Prostate gland (tissue), 2 donors: ENCODE data around the gene DNAH6. TPM values are rescaled to one million over a fixed set of nuclear protein-coding genes. Genes with fewer than 3 reads are reported as not detected.
A peak's percentile ranks its signal among the peaks of the same experiment; 100 is the strongest.

Experiments
- DNase-seq: peaks from one replicate; pipeline ENCODE4 v3.0.0-alpha.2; 2019; ENCODE audit warnings: low spot score
- H3K27ac ChIP-seq, 2 donors: fragments of 200-600 bp; sonication (generic); 2 replicates each; pipeline ENCODE4 v1.5.1; 2017 to 2019
- H3K27me3 ChIP-seq: fragments of 200-600 bp; sonication (generic); replicated peaks from 2 replicates; pipeline ENCODE4 v1.5.1; 2019; ENCODE audit not compliant: insufficient read depth
- H3K36me3 ChIP-seq, 2 donors: fragments of 200-600 bp; sonication (generic); 1 replicate in 1 of 2; 2 replicates in 1 of 2; pipeline versions ENCODE4 v1.5.1 to v1.8.1; 2017 to 2019
- H3K4me1 ChIP-seq: fragments of 200-600 bp; sonication (generic); replicated peaks from 2 replicates; pipeline ENCODE4 v1.5.1; 2019
- H3K4me3 ChIP-seq, 2 donors: fragments of 200-600 bp; sonication (generic); 2 replicates each; pipeline ENCODE4 v1.5.1; 2017 to 2019
- H3K9me3 ChIP-seq: fragments of 200-600 bp; sonication (generic); 2 replicates; pipeline ENCODE4 v1.5.1; 2017
- CTCF ChIP-seq, 4 experiments: fragments of 200-600 bp in 2 of 4; fragments of 450-650 bp in 2 of 4; sonication (generic) in 2 of 4; IDR thresholded peaks; 1 replicate in 3 of 4; 2 replicates in 1 of 4; pipeline ENCODE4 v1.5.1; 2016 to 2019; ENCODE audit warnings: antibody characterized with exemption in 4 of 4, mild to moderate bottlenecking in 2 of 4, moderate library complexity in 2 of 4
- POLR2A ChIP-seq: fragments of 450-650 bp; IDR thresholded peaks from one replicate; pipeline ENCODE4 v1.6.1; 2016; ENCODE audit warnings: antibody characterized with exemption, mild to moderate bottlenecking
- POLR2AphosphoS5 ChIP-seq: sonication (generic); formaldehyde crosslinking; IDR thresholded peaks from one replicate; pipeline ENCODE4 v1.6.1; 2017; ENCODE audit warnings: antibody characterized with exemption
- WGBS: methylation state at CpG from one replicate; pipeline ENCODE4 v1.1.5; 2018; 5-methylcytosine and 5-hydroxymethylcytosine counted together
- intact Hi-C: fragments of 100-400 bp; cut with DNase I; formaldehyde crosslinking; loops from one replicate; pipeline ENCODE4 v1.14.2; 2022
- total RNA-seq, 2 donors: library from RNA; depleted of rRNA; stranded (reverse); fragments of >200 nt; gene quantifications; one replicate each; pipeline ENCODE4 v1.1.0, GENCODE V29; 2016

The DNAH6 gene
- total RNA-seq, 2 donors from 2014 or later, result 1.1 to 4.9 TPM

GRCh38 chr2:84493514-84493913, 22.8 kb upstream of the DNAH6 start:
- TF ChIP-seq POLR2A (no peak), CTCF (IDR thresholded peaks at IDR 0.05) (no peak), POLR2AphosphoS5 (no peak)
- DNase-seq, result no peak
- no peaks in the 10 kb centered on the region for H3K4me1 ChIP-seq
- 74% methylated on average over 5 of the region's 5 CpGs for WGBS
- H3K27me3 ChIP-seq, result no peaks in the 10 kb centered on the region
- no peaks in the 10 kb centered on the region for H3K36me3 ChIP-seq
- no peak overlapping the region for H3K4me3 ChIP-seq
- H3K27ac ChIP-seq, result no peak overlapping the region
- intact Hi-C loops, result no loop called here
- H3K9me3 ChIP-seq, result no peaks in the 10 kb centered on the region

- Histone ChIP-seq H3K27ac (no peak overlapping the region), H3K36me3 (no peaks in the 10 kb centered on the region), H3K9me3 (no peaks in the 10 kb centered on the region), H3K4me1 (no peaks in the 10 kb centered on the region), H3K27me3 (no peaks in the 10 kb centered on the region), H3K4me3 (no peak overlapping the region)
- no peak for TF ChIP-seq POLR2A
- no peak for TF ChIP-seq POLR2AphosphoS5
- TF ChIP-seq CTCF (IDR thresholded peaks at IDR 0.05), result no peak
- no peak for DNase-seq
- intact Hi-C loops, result no loop called here
- WGBS, result 84% methylated on average over 4 of the region's 4 CpGs
These were observed 22.2 kb upstream of the DNAH6 start for GRCh38 chr2:84494070-84494469.

GRCh38 chr2:84495539-84496146, 20.7 kb upstream of the DNAH6 start:
- no peaks in the 10 kb centered on the region for H3K36me3 ChIP-seq
- peak; percentile 36 for DNase-seq
- no peaks in the 10 kb centered on the region for H3K9me3 ChIP-seq
- peak; percentile 19 to 78 (median 70) for TF ChIP-seq CTCF (IDR thresholded peaks at IDR 0.05)
- TF ChIP-seq POLR2AphosphoS5, result no peak
- no peaks in the 10 kb centered on the region for H3K4me1 ChIP-seq
- no peak overlapping the region for H3K27ac ChIP-seq
- H3K27me3 ChIP-seq, result no peaks in the 10 kb centered on the region
- H3K4me3 ChIP-seq, result no peak overlapping the region
- 25% methylated on average over 8 of the region's 8 CpGs for WGBS
- intact Hi-C loops, result loop anchor here (5.0 kb wide), 3 partner anchors 137 to 432 kb away; partner anchors contain the start of gene TRABD2A

- Histone ChIP-seq H3K4me3 (no peak overlapping the region), H3K27me3 (no peaks in the 10 kb centered on the region), H3K36me3 (no peaks in the 10 kb centered on the region), H3K27ac (no peak overlapping the region), H3K4me1 (no peaks in the 10 kb centered on the region), H3K9me3 (no peaks in the 10 kb centered on the region)
- no peak for TF ChIP-seq POLR2AphosphoS5
- TF ChIP-seq POLR2A, result no peak
- TF ChIP-seq CTCF (IDR thresholded peaks at IDR 0.05), result no peak
- intact Hi-C loops, result loop anchor here (5.0 kb wide), 3 partner anchors 136 to 431 kb away; partner anchors contain the start of gene TRABD2A
- no peak for DNase-seq
These were observed 19.9 kb upstream of the DNAH6 start for GRCh38 chr2:84496386-84496785.

- H3K27me3 ChIP-seq, result no peaks in the 10 kb centered on the region
- H3K9me3 ChIP-seq, result no peaks in the 10 kb centered on the region
- no peaks in the 10 kb centered on the region for H3K4me1 ChIP-seq
- intact Hi-C loops, result loop anchor here (5.0 kb wide), 3 partner anchors 135 to 430 kb away; partner anchors contain the start of gene TRABD2A
- no peak overlapping the region for H3K27ac ChIP-seq
- H3K36me3 ChIP-seq, result no peaks in the 10 kb centered on the region
- H3K4me3 ChIP-seq, result no peak overlapping the region
- WGBS, result 90% methylated on average over 3 of the region's 3 CpGs
- no peak for DNase-seq
- TF ChIP-seq POLR2A (no peak), CTCF (IDR thresholded peaks at IDR 0.05) (no peak), POLR2AphosphoS5 (no peak)
These were observed 19.0 kb upstream of the DNAH6 start for GRCh38 chr2:84497285-84497684.
